Endothelial cell of umbilical vein (primary cell): ENCODE data around the gene RNF150. TPM values are rescaled to one million over a fixed set of nuclear protein-coding genes. Genes with fewer than 3 reads are reported as not detected.

ENCODE experiments used
- BruUV-seq: library from RNA; stranded (reverse); fragments of 400-500 nt; replicated peaks from 2 replicates; lab custom pipeline; 2021; lab: Mats Ljungman, UMichigan
- CTCF ChIA-PET: fragments of 300-600, 350-600 bp; sonication (Branson Sonifier 250); formaldehyde crosslinking; loops from one replicate; lab custom pipeline; 2021; ENCODE audit warnings: antibody characterized with exemption, inconsistent platforms; lab: Charles Lee
- POLR2A ChIA-PET: fragments of 300-600, 350-600 bp; sonication (Branson Sonifier 250); formaldehyde crosslinking; loops from one replicate; lab custom pipeline; 2021; ENCODE audit warnings: antibody characterized with exemption, inconsistent platforms; lab: Charles Lee
- DNase-seq: peaks from one replicate; pipeline ENCODE4 v3.0.0-alpha.2; 2011; ENCODE audit warnings: low read depth, low spot score
- FAIRE-seq: peaks from 2 replicates; lab custom pipeline; 2011; peaks lifted over from hg19 to GRCh38; lab: Jason Lieb, UNC
- H2AFZ ChIP-seq: 2 replicates; pipeline ENCODE4 v1.6.0; 2012; ENCODE audit warnings: low read depth, low read length, control low read depth, inconsistent platforms
- H3K27ac ChIP-seq: 2 replicates; pipeline ENCODE4 v1.5.1; 2011; ENCODE audit warnings: low read depth, mild to moderate bottlenecking, control low read depth, low read length, moderate library complexity; ENCODE audit not compliant: insufficient read depth
- H3K27me3 ChIP-seq, 2 experiments: 2 replicates each; pipeline versions ENCODE4 v1.6.0 to v1.6.1; 2011; ENCODE audit warnings: low read length in 2 of 2, mixed read lengths in 1 of 2; ENCODE audit not compliant: control insufficient read depth in 2 of 2, insufficient read depth in 2 of 2
- H3K36me3 ChIP-seq, 2 experiments: 2 replicates in 1 of 2; 3 replicates in 1 of 2; pipeline ENCODE4 v1.5.1; 2011; ENCODE audit warnings: low read length in 2 of 2, mild to moderate bottlenecking in 1 of 2, moderate library complexity in 1 of 2; ENCODE audit not compliant: control insufficient read depth in 2 of 2, insufficient read depth in 2 of 2; ENCODE audit errors: extremely low read depth in 1 of 2
- H3K4me1 ChIP-seq: 3 replicates; pipeline ENCODE4 v1.5.1; 2011; ENCODE audit warnings: mild to moderate bottlenecking, low read length; ENCODE audit not compliant: control insufficient read depth, insufficient read depth; ENCODE audit errors: extremely low read depth
- H3K4me2 ChIP-seq: 2 replicates; pipeline ENCODE4 v1.6.1; 2011; ENCODE audit warnings: low read length, control low read depth, mixed read lengths; ENCODE audit not compliant: insufficient read depth
- H3K4me3 ChIP-seq, 3 experiments: fragments of 200-600 bp in 1 of 3; sonication (generic), shearing (Covaris generic) in 1 of 3; replicated peaks in 1 of 3; 2 replicates each; pipeline ENCODE4 v1.5.1; 2011 to 2016; ENCODE audit warnings: control low read depth in 3 of 3, low read length in 3 of 3, mild to moderate bottlenecking in 2 of 3, inconsistent platforms in 1 of 3, low read depth in 1 of 3, moderate library complexity in 1 of 3; ENCODE audit not compliant: insufficient read depth in 1 of 3
- H3K79me2 ChIP-seq: 2 replicates; pipeline ENCODE4 v1.6.0; 2012; ENCODE audit warnings: low read length, inconsistent platforms; ENCODE audit not compliant: control insufficient read depth, insufficient read depth
- H3K9ac ChIP-seq: replicated peaks from 2 replicates; pipeline ENCODE3; 2011; ENCODE audit warnings: low read length, control low read depth; ENCODE audit not compliant: insufficient read depth; ENCODE audit errors: extremely low read depth
- H3K9me1 ChIP-seq: replicated peaks from 3 replicates; pipeline ENCODE4 v1.6.0; 2011; ENCODE audit warnings: mild to moderate bottlenecking, low read length; ENCODE audit not compliant: control insufficient read depth, insufficient read depth; ENCODE audit errors: extremely low read depth
- H3K9me3 ChIP-seq: replicated peaks from 2 replicates; pipeline ENCODE4 v1.5.1; 2012; ENCODE audit warnings: low read length, inconsistent platforms; ENCODE audit not compliant: control insufficient read depth, insufficient read depth
- H4K20me1 ChIP-seq: replicated peaks from 2 replicates; pipeline ENCODE3; 2011; ENCODE audit warnings: mild to moderate bottlenecking, low read length; ENCODE audit not compliant: control insufficient read depth, insufficient read depth; ENCODE audit errors: extremely low read depth
- CTCF ChIP-seq, 2 donors: IDR thresholded peaks; 1 replicate in 1 of 2; 2 replicates in 1 of 2; pipeline ENCODE4 v1.5.1; 2011; ENCODE audit warnings: low read length in 2 of 2, mild to moderate bottlenecking in 2 of 2, moderate library complexity in 2 of 2, control low read depth in 1 of 2, inconsistent platforms in 1 of 2, low read depth in 1 of 2; ENCODE audit not compliant: insufficient read depth in 1 of 2; ENCODE audit errors: extremely low read depth in 1 of 2
- FOS ChIP-seq: IDR thresholded peaks from 2 replicates; pipeline ENCODE4 v1.6.1; 2011; ENCODE audit warnings: mild to moderate bottlenecking, low read length, moderate library complexity, borderline replicate concordance; ENCODE audit not compliant: insufficient read depth
- MAX ChIP-seq: IDR thresholded peaks from 2 replicates; pipeline ENCODE4 v1.6.1; 2011; ENCODE audit not compliant: insufficient read depth, insufficient read length
- MYC ChIP-seq: IDR thresholded peaks from one replicate; pipeline ENCODE4 v1.6.1; 2011; ENCODE audit warnings: mild to moderate bottlenecking, low read depth, low read length
- POLR2A ChIP-seq: IDR thresholded peaks from 2 replicates; pipeline ENCODE4 v1.6.1; 2012; ENCODE audit warnings: low read depth, mild to moderate bottlenecking, control low read depth, low read length
- POLR2AphosphoS5 ChIP-seq: IDR thresholded peaks from 2 replicates; pipeline ENCODE4 v1.6.1; 2012; ENCODE audit warnings: low read depth, mild to moderate bottlenecking, control low read depth, low read length, moderate library complexity; ENCODE audit not compliant: insufficient read depth
- dilution Hi-C: fragments of 300-500 bp; cut with MboI; formaldehyde crosslinking; loops from one replicate; pipeline ENCODE4 v1.15.0; 2019; ENCODE audit warnings: low sequenced_read_pairs; ENCODE audit not compliant: extremely low pct_ligation_motif_present
- intact Hi-C: fragments of 100-400 bp; cut with micrococcal nuclease; formaldehyde crosslinking; loops from one replicate; pipeline ENCODE4 v1.10.0; 2022
- polyA plus RNA-seq, 4 experiments: library from polyadenylated mRNA; depleted of rRNA in 3 of 4; stranded (reverse) in 3 of 4; unstranded in 1 of 4; fragments of >200 nt; gene quantifications; 2 replicates each; pipeline versions ENCODE4 v1.2.1 to v1.2.3, GENCODE V29; 2011 to 2012; ENCODE audit warnings: missing spikeins in 1 of 4
- total RNA-seq: library from RNA; stranded (reverse); gene quantifications from 2 replicates; pipeline ENCODE4 v1.2.3, GENCODE V29; 2021

The RNF150 gene
- total and polyA plus RNA-seq, 2 donors (not counting 3 experiments of a cell fraction or from before 2014, with no cell fraction given): 0.33 to 0.35 TPM

DNA sequence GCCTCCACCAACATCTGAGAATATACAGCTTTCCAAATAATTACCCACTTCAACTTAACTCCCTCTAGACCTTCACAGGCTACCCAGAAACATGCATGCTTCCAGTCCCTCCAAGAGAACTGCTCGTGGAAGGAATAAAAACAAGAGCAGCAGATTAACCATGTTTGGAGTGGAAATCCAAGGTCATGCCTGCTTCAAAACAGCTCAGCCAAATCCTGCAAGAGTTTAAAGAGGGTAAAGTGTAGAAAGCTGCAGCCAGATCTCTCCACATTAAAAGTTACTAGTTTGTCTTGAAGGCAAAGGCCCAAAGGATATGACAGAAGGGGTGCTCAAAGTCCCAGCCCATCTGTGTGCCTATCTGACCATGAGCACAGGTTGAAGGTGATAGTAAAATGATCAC, 139.3 kb downstream of the RNF150 start:
- DNase-seq (no peak), FAIRE-seq (no peak)
- Histone ChIP-seq H3K27ac (no peak overlapping the region), H3K9me3 (no peaks in the 10 kb centered on the region), H3K27me3 (no peaks in the 10 kb centered on the region), H3K9ac (no peak overlapping the region), H3K79me2 (no peaks in the 10 kb centered on the region), H2AFZ (no peak overlapping the region), H4K20me1 (no peaks in the 10 kb centered on the region), H3K4me1 (no peaks in the 10 kb centered on the region), H3K4me3 (no peak overlapping the region), H3K9me1 (no peaks in the 10 kb centered on the region), H3K36me3 (no peaks in the 10 kb centered on the region), H3K4me2 (no peak overlapping the region)
- ChIA-PET POLR2A (no interaction called here), CTCF (no interaction called here)
- no TSS peak for BruUV-seq
- intact Hi-C loops: no loop called here
- dilution Hi-C loops: no loop called here
- TF ChIP-seq MYC: no peak
- no peak for TF ChIP-seq CTCF (IDR thresholded peaks at IDR 0.05; ENCODE audit: extremely low read depth in 1 of 2, insufficient read depth in 1 of 2, low read depth in 1 of 2, low read length in 2 of 2)
- no peak for TF ChIP-seq FOS
- no peak for TF ChIP-seq POLR2AphosphoS5
- TF ChIP-seq MAX: no peak
- no peak for TF ChIP-seq POLR2A

DNA sequence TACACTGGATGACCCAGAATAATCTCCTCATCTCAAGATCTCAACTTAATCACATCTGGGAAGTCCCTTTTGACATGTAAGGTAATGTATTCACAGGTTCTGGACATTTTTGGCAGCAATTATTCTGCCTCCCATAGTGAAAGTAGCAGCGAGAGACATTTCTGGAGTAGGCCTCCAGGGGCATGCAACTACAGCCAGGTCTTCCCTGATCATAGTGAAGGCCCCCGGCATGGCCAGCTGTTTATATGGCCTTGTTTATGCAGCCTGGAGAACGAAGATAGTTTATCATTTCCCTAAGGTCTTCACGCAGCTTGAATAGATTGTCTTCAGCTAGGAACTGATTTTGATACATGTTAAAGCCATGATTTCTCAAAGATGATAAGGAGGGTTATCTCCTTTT, 139.9 kb downstream of the RNF150 start:
- ChIA-PET POLR2A (no interaction called here), CTCF (no interaction called here)
- dilution Hi-C loops (no loop called here), intact Hi-C loops (no loop called here)
- no peaks in the 10 kb centered on the region for H3K4me1 ChIP-seq
- FAIRE-seq: no peak
- no peaks in the 10 kb centered on the region for H3K27me3 ChIP-seq
- no peaks in the 10 kb centered on the region for H4K20me1 ChIP-seq
- no peak for TF ChIP-seq MAX
- TF ChIP-seq CTCF (IDR thresholded peaks at IDR 0.05; ENCODE audit: extremely low read depth in 1 of 2, insufficient read depth in 1 of 2, low read depth in 1 of 2, low read length in 2 of 2): no peak
- no peaks in the 10 kb centered on the region for H3K79me2 ChIP-seq
- no peak overlapping the region for H3K9ac ChIP-seq
- H3K4me3 ChIP-seq: no peak overlapping the region
- DNase-seq: no peak
- no peaks in the 10 kb centered on the region for H3K36me3 ChIP-seq
- no peaks in the 10 kb centered on the region for H3K9me1 ChIP-seq
- no peaks in the 10 kb centered on the region for H3K9me3 ChIP-seq
- H3K4me2 ChIP-seq: no peak overlapping the region
- H3K27ac ChIP-seq: no peak overlapping the region
- BruUV-seq: no TSS peak
- H2AFZ ChIP-seq: no peak overlapping the region
